HG03432 (cell line): ENCODE data around the gene PARD3.
"Not testable (repeated sequence)": the region's sequence is repeated elsewhere in the genome, so short reads cannot be mapped to it uniquely, and the experiment has no call there.

Experiments used
- ATAC-seq: cut with Tn5 transposase; IDR thresholded peaks from one replicate; pipeline ENCODE4 v1.9.1; 2021; ENCODE audit warnings: mild to moderate bottlenecking, moderate library complexity; ENCODE audit not compliant: unreplicated experiment

The PARD3 gene

DNA sequence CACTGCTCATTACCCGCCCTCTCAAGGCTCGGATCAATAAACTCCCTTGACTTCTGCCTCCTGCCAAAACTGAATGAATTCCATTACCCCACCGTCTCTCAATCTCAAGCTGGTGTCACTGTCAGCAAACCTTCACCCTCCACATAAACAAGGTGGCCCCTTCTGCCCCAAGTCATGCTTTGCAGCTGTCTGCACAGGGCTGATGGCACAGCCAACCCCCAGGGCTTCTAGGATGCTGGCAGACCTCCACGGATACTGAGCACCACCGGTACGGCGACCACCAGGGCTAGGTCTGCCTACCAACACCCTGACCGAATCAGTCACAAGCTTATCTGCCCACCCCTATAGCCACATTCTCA is 46.1 kb downstream of the PARD3 start:
- ATAC-seq, result no peak

DNA sequence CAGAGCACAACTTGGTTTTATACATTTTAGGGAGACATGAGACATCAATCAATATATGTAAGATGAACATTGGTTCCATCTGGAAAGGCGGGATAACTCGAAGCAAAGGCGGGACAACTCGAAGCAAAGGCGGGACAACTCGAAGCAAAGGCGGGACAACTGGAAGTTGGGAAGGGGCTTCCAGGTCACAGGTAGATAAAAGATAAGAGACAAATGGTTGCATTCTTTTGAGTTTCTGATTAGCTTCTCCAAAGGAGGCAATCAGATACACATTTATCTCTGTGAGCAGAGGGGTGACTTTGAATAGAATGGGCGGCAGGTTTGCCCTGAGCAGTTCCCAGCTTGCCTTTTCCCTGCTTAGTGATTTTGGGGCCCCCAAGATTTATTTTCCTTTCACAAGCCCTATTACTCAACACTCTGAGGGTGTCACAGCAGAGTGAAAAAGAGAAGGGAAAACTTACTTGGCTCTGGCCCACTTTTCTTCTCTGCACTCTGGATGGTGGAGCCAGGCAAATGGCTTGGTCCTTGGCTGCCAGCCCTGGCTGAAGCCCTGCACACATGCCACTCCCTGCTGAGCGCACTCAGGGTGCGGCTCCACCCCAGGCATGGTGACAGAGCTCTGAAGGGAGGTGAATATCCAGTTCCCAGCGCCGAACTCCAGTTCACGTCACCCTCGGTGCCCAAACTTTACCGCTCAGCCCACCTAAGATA is 46.7 kb downstream of the PARD3 start:
- ATAC-seq, result no peak

DNA sequence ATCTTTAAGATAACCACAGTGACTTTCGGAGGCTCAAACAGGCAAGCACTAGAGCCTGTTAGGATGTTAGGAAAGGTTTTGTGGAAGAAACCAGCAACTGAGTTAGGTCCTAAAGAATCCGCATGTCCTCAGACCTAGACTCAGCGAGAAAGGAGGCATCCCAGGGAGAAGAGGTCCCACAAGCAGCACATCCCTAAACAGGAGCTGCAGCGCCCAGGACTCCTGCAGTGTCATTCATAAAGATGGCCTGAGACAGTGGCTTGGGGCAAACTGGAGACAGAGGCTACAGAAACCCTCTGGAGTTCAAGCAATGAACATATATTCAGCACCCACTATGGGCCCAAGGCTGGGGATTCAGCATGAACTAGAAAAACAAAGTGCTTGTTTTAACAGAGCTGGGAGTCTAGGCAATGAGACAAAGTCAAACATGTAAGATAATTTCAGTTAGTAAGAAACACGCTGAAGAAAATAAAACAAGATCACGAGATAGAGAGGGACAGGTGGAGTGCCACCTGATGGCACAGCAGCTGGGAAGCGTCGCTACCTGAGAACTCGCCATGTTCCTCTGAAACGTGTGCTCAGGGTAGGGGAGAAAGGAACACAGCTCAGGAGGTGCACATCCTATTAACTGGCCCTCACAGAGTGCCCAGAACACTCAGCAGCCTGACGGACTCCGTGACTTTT is 48.1 kb downstream of the PARD3 start:
- ATAC-seq, result no peak

DNA sequence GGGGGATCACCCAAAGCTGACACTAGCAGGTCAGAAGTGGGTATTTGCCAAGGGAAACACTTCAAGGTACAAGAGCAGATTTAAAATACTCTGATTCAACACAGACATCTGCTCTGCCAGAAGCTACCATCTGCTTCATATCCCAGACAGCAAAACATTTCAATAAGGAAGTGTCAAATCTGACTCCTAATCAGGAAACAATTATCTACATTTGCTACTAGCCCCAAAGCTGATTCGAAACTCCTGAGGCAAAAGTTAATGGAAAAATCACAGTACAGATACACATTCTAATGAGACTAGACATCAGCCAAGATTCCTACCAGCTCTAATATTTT is 48.9 kb downstream of the PARD3 start:
- ATAC-seq, result no peak

DNA sequence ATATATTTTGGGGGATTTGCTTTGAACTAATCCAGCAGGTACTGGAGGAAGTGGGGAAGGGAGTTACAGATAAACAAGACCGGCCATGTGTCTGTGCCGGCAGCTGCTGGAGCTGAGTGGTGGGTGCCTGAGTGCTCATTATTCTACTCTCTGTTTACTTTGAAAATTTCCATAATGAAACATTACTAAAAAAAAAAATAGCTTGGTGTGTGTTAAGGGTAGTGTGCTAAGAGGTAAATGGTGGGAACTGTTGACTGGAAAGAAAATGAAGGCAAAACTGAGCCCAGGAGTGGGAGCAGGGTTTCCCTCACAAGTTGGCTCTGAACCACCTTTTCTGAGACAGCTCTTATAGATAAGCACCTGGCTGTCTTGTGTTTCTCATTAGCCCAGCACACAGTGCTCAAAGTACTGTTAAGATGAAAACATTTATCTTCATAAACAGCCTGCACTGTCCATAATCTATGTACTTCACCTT is 50.6 kb downstream of the PARD3 start:
- no peak for ATAC-seq

DNA sequence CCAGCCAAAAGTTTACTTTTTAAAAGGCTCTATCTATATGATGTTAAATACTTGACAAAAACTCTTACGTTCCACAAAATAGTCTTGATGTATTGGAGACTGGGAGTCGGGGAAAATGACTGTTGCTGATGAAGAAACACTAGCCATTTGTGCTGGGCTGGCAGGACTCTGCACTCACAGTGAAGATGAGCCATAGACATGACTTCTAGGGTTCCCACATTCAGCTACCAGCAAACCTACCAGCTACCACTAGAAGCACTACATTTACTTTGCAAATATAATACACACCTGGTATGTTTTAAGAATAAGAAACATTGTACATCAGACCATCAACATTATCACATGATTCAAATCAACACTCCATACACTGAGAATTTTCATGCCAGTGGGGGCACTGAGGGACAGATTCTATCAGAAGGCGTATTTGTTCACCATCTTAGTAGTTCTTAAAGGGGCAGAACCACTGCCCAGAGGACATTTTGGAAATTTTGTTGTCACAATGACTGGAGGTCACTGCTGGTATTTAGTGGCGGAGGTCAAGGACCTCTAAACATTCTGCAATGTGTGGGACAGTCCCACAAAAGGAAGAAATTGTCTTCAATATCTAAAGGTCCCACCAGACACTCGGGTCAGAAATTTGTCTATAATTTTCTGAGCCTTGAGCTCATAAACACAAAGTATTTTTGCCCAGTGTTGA is 52.3 kb downstream of the PARD3 start:
- no peak for ATAC-seq

DNA sequence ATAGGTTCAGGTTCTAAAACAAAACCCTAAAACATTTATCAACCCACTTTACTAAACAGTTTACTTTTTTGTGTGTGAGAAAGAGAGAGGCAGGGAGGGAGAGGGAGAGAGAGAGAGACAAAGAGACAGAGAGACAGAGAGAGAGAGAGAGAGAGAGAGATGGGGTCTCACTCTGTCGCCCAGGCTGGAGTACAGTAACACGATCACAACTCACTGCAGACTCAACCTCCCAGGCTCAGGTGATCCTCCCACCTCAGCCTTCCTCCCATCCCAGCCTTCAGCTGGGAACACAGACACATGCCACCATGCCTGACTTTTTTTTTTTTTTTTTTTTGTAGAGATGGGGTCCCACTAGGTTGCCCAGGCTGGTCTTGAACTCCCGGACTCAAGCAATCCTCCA is 52.9 kb downstream of the PARD3 start:
- no peak for ATAC-seq

DNA sequence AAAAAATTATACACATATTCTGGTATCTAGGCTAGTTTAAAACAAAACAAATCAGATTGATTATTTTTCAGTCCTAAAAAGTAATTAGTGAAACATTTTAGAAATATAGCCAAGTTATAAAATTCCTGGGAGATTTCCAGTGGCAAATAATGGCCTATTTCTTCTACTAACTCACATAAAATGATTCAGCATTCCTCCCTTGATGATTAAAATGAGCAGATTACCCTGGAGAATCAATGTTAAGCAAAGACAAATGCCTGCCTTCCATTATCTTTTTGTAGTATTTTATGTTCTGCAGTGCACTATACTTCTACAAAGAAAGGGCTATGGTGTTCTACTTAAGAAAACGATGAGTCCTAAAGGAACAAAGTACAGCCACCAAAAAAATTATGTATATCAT is 53.6 kb downstream of the PARD3 start:
- no peak for ATAC-seq

DNA sequence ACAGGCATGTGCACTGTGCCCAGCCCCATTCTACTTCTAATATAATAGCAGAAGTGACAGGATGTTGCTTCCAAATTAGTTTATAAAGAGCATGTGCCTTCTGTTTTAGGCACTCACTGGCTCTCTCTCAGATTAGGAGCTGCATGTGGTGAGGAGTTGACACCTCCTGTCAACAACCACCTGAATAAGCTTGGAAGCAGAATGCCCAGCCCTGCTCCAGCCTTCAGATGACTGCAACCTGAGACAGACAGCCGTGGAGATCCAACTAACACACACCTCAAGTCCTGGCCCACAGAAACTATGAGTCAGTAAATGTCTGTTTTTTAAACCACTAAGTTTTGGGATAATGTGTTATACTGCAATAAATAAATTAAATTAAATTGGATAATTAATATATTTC is 54.5 kb downstream of the PARD3 start:
- ATAC-seq, result no peak

DNA sequence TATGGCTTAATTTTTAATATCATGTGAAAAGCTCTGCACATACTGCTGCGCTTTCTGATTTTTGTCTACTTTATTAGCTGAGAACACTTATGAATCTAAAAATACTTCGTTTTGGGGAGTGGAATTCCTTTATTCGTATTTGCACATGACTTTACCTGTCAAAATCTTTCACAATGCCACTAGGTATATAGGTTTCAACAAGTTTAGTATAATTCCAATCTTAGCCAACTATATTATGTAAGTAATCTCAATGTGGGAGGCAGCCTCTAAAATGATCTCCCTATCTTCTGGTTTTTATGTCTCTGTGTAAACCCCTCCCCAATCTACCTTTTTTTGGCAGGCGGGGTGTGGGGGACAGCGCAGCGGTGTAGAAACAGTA is 55.3 kb downstream of the PARD3 start:
- no peak for ATAC-seq

DNA sequence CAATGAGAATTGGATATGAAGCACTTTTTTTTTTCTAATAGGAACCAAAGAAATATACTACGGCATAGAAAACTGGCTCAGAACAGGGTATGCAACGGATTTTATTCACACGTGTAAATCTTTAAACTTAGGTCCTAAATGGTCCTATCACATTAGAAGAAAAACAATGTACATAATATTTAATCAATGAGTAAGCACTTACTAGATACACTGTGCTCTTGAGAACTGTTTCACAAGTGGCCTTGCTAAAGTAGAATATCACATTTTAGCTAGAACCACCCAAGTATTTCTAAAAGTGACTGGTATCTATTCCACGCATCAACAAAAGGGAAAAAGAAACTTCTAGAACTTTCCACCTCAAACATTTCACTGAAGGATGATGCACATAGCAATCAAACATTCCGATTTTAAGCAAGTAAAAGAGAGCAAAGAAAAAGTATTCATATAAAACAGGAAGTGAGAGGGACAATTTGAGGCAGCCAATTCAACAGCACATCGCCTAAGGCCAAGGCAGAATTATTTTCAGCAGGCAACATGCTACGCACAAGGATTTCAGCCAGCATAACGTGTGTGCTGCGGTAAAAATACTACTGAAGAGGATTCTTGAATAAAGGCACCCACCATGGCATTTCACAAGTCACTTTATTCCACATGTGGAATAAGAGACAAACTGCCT is 55.8 kb downstream of the PARD3 start:
- ATAC-seq, result no peak

DNA sequence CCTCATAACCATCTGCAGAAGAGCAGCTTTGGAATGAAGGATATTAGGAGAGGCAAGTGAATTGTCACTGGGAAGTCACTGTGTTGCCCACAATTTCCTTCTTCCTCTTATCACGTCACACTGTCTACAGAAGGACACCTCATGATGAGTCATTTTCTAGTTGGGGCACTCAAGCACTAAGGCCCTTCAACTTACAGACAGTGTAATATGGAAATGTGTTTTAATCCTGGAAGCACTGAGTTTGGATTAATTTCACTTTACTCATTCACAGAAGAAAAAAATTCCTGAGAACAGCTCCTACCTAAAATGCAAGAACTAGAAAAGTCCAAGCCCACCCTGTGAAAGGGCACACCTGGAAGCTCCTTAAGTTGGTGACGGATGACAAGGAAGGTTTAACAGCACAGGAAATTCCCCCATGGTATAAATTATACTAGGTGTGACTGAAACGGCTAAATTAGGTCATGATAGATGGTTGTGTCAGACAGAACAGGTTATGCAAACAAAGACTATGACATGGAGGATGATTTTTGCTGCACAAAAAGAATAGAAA is 56.6 kb downstream of the PARD3 start:
- peak; percentile 76 for ATAC-seq

DNA sequence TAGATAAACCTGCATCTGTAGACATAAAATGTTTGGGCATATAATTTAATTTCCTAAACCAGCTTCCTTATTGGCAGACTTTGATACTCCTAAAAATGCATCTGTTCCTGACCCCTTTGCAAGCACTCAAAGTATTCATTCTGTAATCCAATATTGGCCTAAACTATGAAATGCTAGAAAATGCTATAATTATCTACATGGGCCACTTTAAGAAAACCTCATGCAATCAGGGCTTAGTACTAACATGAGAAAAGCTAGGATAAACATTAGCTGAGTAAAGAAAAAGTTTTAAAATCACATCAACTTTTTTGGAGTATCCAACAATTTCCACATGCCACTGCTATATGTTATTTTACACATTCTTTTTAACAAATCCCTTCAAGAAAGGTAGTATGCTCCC is 57.2 kb downstream of the PARD3 start:
- ATAC-seq, result no peak

DNA sequence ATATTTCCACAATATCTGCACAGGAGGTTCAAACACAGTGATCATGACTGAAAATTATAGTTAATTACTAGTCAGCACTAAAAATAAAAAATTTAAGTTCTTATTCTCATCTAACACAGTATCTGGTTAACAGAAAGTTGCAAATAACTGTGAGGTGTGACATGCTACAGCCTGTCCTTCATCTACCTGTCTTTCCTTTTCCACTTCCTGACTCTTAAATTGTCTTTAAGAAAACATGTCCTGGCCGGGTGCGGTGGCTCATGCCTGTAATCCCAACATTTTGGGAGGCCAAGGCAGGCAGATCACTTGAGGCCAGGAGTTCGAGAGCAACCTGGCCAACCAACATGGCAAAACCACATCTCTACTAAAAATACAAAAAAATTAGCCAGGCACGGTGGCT is 57.9 kb downstream of the PARD3 start:
- not testable (repeated sequence) for ATAC-seq

DNA sequence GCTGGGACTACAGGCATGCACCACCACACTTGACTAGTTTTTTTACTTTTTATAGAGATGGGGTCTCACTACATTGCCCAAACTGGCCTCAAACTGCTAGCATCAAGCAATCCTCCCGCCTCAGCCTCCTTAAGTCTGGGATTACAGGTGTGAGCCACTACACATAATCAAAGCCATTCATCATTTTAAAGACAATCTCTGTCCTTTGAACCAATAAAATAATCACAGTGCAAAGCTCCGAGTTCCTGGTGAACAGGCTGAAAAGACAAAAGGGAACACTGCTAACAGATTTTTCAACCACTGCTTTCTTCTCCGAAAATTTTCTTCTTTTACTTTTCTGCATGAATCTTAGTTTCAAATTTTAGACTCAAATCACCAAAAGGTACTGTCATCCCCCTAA is 58.5 kb downstream of the PARD3 start:
- ATAC-seq, result no peak

DNA sequence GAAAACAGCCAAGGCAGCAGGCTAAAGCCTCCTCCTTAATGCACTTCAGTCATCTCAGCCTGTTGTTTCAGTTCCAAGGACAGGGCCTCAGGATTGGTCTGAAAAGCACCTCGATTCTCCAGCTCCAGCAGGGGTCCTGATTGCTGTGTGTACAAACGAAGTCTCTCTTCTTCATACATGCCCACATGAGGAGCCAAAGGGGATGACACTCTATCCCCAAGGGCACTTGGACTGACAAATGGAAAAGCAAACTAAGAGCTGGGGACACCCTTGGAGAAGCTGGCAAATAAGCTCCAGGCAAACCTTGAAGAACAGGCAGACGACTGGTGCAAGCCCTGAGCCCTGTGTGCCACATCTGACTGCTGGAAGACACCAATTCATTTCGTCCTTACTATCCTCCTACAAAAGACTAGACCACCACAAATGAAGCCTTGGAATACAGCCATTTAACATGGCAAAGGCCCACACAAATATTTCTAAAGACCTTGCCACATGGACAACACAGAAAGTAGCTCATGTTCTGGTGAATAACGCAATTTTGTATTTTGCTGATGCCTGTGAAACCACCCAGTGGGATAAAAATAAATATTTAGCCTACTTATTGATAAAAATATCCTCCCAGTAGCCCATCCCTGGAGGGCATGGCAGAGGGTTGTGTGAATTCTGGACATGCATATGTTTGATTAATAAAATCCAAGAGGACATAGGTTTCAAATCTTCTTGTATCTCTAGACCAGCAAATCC is 61.9 kb downstream of the PARD3 start:
- ATAC-seq, result no peak

DNA sequence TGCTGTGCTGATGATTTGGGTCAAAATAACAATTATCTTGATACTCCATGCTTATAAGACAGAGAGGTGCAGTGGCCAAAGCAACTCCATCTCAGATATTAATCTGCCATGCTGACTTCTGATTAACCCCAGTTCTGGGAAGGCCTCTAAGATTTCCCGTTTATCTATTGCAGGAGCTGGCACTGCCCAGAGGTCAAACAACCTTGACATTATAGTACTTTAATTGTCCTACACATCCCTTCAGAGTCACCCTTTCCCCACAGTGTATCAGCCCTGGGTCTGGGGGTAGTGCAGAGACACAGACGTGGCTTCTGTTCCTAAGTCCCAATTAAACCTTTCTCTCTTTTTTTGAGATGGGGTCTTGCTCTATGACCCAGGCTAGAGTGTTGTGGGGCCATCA is 63.8 kb downstream of the PARD3 start:
- ATAC-seq, result no peak

DNA sequence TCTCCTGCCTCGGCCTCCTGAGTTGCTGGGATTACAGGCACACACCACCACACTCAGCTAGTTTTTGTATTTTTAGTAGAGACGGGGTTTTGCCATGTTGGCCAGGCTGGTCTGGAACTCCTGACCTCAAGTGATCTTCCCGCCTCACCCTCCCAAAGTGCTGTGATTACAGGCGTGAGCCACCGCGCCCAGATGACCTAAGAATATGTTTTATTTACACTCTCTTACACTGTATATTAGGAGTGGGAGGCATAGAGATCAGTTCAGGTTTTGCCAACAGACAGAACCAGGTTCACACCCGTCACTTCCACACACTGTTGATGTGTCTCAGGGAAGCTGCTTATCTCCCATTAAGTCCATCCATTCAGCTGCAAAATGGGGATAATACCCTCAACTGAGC is 64.3 kb downstream of the PARD3 start:
- ATAC-seq, result not testable (repeated sequence)

DNA sequence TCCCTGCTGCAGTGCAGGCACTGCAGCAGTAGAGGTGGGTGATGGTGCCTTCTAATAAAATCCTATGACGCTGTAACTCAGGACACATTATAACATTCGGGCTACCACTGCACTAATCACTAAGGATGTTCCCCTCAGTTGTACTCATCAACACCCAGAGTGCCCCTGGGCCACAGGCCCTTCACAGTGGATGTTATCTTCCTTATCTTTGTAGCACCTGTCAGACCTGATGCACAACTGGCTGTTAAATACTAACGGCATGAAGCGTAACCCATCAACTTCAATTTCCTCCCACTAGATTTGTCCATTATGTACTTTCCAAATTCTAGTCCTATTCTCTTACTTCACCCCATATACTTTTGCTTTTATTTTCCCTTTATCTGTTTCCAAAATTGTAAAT is 66.3 kb downstream of the PARD3 start:
- ATAC-seq, result no peak

DNA sequence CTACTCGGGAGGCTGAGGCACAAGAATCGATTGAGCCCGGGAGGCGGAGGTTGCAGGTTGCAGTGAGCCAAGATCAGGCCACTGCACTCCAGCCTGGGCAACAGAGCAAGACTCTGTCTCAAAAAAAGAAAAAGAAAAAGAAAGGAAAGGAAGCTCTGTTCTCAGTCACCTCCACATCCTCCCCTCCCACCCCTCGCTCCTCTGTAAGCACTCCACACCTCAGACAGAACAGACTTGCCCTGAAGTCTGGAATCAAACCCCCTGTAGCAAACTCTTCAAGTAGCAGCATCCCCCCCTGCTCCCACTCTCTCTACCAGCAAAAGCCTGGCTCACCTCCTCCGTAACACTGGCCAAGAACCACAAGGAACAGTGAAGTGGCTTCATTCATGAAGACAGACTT is 66.7 kb downstream of the PARD3 start:
- ATAC-seq, result no peak

DNA sequence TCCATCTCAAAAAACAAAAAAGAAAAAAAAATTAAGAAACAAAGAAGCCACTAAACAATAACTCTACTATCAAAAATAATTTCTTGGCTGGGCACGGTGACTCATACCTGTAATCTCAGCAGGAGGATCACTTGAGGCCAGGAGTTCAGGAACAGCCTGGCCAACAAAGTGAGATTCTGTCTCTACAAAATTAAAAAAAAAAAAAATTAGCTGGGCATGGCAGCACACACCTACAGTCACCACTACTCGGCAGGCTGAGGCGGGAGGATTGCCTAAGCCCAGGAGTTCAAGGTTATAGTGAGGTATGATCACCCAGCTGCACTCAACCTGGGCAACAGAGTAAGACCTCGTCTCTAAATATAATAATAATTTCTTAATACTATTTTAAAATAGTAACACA is 69.0 kb downstream of the PARD3 start:
- no peak for ATAC-seq
